GM18867 (cell line): Measurements from ENCODE around the gene STK33.
A peak's percentile ranks its signal among the peaks of the same experiment; 100 is the strongest.

ENCODE experiments used
- ATAC-seq: cut with Tn5 transposase; IDR thresholded peaks from one replicate; pipeline ENCODE4 v1.9.1; 2021; ENCODE audit warnings: mild to moderate bottlenecking, moderate library complexity; ENCODE audit not compliant: unreplicated experiment

STK33 gene

DNA sequence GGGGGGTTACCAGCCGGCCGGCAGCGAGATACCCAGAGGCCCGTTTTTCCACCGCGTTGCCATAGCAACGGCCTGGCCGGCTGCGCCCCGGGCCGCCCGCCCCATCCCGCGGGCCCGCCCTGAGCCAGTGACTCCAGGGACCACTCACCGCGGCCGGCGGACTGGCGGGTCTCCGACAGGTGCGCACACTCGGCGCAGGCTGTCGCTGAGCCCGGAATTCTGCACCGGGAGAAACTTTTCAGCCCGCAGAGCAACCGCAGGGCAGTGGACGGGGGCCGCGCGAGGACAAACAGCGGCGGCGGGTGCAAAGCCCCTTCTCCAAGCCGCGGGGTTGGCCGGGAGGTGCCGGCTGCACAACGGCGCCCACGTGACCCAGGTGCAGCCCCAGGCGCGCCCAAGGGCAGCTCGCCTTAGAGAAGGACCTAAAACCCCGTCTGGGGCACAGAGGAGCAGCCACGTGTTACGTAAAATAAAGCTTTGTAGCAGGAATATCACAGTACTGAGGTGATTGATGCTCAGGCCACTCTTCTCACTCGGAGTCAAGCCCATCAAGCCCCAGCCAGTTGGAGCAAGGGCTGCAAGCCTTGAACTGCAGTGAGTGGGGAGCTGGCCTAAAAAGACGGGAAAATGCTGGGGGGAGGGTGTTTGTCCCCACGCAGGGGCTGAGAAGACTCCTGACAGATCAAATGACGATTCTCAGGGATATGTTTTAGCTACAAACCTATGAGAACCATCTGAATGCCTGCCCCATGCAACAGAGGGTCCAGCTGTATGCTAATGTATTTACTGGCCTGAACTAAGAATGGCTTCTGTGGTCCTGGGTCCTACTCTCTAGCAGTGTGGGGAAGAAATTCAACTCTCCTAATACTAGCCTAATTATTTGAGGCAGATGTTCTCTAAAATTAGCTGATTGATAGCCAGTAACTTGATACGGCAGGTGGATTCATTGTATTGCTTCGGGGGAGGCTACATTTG, at the start of gene STK33:
Gene STK33 (minus strand): TSS at position 294 of the 975 bp plus-strand sequence. CDS start 119,323 bp downstream, outside the sequence.
- peak; percentile 95 for ATAC-seq

DNA sequence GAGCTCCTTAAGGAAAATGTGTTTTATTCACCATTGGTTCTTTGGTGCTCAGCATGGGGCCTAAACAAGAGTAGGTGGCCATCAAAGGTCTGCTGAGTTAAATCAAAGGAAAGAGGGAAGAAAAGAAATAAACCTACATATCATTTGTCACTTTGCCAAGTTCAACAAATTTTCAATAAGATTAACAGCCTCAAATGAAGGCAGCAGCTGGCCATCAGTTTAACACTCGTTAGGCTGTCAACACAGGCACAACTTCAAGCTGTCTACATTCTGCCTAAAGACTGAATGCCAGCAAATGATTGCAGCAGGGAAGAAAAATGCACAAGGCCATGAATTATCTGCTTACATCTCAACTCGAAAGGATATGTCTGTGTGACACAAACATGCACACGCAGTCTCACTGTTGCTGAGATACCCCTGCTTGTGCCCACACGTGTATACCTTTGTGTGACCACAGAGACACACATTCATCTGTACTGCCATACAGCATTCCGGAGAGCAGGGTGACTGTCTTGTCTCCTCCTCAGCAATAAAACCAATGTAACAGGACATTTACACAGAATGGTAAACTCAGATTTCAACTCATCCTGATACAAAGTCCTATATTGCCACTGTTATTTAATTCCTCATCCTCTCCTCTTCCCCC, 48.3 kb upstream of the STK33 start:
- no peak for ATAC-seq

DNA sequence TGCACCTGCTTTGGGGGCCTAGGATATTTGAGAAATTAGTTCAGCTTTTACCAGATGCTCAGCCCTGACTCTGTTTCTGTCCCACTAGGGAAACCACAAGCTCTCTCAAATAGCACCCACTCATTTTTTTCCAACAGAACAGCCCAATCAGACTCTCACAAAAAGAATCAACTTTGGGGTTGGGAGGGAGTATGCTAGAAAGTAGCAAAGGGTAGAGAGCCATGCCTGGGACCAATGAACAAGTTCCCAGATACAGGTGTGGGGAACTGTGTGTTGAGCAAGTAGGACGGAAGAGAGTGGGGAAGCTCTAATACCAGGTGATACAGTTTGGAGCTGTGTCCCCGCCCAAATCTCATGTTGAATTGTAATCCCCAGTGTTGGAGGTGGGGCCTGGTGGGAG, 47.3 kb upstream of the STK33 start:
- no peak for ATAC-seq

DNA sequence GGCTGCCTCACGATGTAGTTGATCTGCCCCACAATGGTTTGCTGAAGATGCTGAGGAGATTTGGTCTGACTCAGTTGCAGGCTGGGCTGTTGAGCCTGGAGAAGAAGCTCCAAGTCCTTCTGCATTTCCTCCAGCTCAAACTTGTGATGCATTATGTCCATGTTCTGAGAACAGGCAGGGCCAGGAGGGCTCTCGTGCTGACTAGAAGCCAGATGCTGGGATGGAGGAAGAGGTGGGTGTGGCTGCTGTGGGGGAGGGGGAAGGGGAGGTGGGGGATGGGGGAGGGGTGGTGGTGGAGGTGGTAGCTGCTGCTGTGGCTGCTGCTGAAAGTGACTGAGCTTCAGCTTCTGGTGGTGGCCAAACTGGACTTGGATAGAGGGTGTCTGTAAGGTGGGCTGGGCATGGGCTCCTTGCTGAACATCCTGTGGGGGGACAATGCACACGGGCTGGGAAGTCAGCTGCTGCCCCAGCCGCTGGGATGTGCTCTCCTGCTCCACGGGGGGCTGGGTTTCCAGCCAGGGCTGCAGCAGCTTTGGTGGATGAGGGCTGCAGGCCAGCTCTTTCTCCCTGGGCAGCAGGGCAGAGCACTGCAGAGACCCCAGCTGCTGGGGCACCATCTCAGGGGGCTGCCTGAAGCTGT, 46.4 kb upstream of the STK33 start:
- no peak for ATAC-seq

DNA sequence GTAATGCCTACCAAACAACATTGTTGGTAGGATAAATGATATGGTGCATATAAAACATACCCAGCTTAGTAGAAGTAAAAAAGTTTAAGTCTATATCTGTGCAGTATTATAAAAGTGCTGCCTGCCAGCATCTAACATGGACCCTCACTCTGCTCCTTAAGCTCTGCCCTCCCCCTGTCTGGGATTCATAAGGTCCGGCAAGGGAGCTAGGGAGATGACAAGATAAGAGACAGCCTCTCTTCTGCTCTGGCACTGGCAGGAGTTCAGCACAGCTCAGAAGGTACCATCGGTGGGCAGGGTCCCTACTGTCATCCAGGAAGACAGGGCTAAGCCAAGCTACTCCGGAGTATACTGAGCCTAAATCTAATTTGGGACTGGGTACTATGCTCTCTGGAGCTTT, 45.6 kb upstream of the STK33 start:
- ATAC-seq: no peak

DNA sequence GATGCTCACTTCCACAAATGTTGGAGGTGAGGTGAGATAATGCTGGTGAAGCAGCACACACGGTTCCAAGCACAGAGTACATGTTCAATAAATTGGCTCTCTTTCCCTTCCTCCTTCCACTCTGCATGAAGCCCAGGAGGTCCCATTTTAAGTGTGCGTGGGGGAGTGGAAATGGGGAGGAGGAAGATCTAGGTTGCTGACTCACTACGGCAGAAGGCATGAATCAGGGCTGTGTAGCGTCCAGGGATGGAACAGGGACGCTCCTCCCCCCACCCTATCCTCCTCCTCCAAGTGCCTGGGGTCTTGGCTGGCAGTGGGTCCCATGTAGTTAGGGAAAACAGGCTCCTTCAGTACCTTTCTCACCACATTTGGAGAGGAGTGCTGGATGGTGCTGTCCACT, 44.3 kb upstream of the STK33 start:
- ATAC-seq: no peak

DNA sequence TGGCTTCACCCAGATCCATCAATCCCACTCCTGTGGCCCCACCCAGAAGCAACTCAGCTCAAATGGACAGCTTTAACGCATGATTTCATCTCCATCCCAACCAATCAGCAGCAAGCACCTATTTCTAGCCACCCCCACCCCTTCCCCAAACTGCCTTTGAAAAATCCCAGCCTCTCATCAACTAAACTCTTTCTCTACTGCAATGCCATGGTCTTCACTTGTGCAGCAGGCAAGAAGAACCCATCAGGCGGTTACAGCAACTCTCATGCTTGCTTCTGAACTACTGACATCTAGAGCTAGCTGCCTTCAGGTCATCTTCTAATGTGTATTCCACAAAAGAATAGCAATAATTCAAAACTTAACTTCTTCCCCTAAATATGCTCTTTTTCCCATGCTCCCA, 42.1 kb upstream of the STK33 start:
- ATAC-seq: no peak

DNA sequence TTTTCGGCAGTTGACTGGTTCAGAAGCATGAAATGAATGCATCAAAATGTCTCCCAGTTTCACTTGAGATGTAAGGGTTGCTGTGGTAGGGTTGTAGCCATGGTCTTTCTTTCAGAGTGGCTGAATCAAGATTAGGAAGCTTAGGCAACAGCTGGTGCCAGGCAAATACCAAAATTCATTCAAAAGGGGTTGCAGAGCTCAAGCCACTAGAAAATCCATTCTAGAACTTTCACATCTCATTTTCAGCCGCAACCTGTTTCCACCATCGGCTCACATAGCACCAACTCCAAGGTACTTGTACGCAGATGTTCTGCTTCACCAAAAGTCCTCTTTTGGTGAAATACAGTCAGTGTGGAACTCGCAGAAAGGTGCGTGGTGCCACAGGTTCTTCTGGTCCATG, 40.5 kb upstream of the STK33 start:
- ATAC-seq: no peak

DNA sequence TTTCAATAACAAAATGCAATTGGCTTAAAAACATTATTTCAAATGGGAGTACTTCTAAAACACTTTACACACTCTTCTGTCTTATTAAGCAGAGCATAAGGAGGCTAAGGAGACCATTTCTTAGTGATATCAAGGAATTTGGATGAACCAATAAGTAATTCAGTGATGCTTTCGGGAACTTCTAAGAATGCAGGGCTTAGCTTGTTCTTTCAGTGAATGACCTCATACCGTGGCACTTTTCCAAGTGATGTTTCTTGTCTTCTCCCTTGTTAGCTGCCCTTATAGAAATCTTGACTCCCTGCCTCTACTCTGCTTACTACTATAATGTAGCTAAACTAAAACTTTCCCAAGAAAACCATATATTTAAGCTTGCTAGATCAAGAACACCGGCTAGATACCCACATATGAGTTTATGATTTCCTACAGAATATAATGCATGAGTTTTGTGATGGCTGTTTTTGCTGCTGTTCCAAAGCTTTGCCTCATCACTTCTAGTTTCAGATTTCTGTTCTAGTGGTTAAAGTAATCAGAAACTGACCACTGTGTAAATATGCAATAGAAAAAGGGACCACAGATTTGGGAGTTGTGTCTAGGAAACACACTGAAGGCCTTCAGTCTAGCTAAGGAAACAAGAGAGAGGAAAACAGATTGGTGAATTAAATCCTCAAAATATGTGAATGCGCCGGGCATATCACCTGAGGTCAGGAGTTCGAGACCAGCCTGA, 37.5 kb upstream of the STK33 start:
- no peak for ATAC-seq

DNA sequence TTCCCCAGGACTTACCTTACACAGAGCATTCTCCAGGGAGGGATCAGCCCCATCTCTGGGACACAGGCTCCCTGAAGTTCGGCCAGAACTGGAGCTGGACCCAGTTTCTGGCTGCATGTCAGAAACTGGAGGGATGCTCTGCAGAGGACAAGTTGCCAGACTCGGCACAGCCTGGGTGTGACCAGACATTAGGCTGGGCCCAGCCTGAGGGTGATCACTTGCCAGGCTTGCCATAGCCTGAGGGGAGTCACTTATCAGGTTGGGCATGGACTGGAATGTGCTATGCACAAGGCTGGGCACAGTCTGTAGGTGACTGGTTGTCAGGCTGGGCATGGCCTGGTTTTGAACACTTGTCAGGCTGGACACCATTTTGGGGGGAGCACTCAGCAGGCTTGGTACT, 30.7 kb upstream of the STK33 start:
- no peak for ATAC-seq

DNA sequence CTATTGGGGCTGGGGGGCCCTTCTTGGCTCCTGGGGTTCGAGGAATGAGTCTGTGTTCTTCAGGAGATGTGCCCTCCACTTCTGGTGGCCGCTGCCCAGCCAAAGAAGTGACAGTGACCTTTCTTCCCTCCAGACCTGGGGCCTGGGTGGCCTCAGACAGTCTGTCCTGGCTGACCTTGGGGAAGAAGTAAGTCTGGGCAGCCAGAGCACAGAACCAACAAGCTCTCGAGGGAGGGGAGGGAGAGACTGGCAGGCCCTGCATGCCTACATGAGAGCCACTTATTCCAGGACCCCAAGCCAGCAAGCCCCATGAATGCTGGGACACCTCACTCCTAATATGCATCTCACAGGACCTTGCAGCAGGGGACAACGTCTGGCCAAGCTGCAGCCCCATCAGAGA, 27.1 kb upstream of the STK33 start:
- no peak for ATAC-seq

DNA sequence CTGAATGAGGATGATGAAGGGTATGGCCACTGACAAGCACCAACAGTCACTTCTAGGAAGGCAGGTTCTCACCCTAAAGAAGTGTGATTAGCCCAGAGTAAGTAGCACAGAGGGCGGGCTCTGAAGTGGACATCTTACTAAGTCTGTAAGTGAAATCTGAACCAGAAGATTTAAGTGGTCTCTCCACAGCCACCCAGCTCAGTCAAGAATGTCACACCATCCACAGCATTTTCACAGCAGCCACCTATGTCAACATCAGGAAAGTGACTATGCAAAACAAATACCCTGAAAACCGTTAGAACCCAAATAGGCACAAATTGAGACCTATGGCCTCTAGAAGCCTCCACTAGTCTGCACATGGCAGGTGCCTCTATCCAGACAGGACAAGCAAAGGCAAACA, 23.0 kb upstream of the STK33 start:
- no peak for ATAC-seq

DNA sequence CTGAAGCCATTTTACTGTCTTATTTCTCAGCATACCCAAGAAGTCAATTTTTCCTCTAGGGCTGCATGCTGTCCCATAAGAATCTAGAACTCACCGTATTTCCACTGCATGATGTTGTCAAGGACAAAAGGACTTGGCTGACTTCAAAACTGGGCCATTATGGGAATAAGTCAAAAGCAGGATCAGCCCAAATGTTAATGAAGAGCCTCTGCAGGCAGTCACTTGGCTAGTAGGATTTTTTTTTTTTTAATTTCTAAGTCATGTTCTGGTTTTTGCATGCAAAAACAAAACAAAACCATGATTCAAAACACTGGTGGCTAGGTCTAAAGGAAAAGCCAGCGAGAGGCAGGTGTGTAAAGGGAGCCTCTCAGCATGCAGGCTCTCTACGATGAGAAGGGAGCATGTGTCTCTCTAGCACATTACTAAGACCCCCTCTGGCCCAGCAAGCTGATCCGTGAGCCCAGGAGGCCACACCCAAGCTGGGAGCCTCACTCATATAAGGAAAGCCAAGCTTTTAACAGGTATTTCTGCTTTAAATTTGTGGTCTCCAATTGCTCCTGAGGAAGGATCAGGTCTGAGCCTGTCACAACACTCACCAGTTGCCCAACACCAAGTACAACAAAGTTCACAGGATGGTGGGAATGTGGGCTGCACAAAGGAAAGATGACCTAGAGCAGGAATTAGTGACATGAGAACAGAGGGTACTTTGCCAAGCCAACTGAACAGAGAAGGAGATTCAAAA, 21.4 kb upstream of the STK33 start:
- ATAC-seq: no peak

DNA sequence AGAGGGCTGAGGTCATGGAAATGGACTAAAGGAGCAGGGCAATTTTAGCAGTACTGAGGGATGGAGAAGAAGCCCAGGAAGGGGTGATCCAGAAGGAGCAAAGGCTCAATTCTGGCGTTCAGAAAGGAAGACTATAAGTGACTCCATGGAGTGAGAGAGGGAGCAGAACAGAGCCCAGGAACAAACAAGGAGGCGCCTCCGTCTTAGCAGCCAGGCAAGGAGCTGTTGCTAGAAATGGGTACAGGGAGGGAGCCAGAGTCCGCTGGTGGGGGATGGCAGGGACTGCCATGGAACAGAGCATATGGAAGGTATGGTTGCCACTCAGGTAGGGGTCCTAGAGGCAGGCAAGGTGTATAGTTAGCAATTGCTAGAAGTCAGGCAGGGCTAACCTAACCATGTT, 20.5 kb upstream of the STK33 start:
- no peak for ATAC-seq

DNA sequence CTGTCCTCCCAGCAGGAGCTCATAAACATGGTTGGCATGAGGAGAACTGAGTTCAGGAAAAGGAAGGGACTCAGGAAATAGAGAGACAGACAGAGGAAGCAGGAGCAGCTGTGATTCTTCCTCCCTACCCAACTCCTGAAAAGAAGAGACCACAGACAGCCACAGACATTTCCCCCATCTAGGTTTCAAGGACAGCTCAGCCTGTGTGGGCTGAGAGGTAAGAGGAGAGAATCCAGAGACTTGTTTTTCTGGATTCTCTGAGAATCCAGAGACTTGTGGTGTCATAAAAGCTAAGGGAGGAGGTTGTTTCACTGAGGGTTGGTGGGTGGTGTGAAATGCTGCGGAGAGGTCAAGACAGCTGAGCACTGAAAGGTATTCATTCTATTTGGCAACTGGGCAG, 19.0 kb upstream of the STK33 start:
- ATAC-seq: no peak

DNA sequence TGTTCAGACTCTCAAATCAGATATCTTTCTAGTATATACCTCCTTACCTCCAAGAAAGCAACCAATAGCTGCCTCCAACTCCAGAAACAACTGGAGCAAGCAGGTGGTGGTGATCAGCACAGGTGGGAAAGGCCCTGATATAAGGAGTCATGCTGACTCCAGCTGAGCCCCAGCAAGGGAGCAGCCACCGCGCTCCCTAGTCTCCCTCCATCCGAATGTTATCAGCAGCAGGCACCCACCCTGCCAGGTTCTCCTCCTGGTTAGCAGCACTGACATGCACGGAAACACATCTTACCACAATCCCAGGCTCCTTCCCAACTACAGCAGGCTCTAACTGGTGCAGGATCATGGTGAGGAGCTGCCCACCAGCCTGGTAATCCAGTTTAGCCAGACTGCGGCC, 18.5 kb upstream of the STK33 start:
- ATAC-seq: no peak

DNA sequence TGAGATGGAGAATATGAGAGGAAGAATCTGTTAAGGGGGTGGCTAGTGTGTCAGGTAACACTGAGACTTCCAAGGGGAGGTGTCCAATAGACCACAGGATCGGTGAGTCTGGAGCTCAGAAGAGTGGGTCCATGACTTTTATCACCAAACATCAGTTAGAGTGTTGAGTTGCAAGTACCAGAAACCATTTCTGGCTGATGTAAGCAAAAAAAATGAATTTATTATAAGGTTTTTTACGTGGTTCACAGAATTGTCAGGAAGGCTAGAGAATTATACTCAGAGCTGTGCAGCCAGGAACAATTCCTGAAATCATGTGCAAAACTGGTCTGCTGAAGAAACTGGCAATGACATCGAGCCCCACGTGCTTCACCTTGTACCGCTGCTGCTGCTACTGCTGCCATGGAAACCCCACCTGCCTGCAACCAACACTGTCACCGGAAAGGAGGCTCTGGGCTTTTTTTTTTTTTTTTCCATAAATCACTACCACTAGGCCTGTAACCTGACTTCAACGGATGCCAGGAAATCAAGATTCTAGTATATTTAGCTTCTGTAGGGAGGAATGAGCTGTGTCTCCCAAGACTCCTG, 16.6 kb upstream of the STK33 start:
- ATAC-seq: no peak

DNA sequence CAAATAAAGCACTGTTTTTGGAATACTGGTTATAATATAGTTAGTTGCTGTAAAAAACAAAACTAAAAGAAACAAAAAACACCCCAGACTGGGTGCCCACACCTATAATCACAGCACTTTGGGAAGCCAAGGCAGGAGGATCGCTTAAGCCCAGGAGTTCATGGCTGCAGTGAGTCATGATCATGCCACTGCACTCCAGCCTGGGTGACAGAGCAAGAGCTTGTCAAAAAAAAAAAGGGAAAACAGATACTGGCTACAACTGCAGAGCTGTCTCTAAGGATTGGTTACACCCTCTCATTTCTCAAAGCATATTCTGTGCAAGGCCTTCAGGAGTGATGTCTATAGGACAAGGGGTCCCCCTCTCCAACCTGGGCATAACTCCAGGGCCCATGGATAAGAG, 14.6 kb upstream of the STK33 start:
- no peak for ATAC-seq

DNA sequence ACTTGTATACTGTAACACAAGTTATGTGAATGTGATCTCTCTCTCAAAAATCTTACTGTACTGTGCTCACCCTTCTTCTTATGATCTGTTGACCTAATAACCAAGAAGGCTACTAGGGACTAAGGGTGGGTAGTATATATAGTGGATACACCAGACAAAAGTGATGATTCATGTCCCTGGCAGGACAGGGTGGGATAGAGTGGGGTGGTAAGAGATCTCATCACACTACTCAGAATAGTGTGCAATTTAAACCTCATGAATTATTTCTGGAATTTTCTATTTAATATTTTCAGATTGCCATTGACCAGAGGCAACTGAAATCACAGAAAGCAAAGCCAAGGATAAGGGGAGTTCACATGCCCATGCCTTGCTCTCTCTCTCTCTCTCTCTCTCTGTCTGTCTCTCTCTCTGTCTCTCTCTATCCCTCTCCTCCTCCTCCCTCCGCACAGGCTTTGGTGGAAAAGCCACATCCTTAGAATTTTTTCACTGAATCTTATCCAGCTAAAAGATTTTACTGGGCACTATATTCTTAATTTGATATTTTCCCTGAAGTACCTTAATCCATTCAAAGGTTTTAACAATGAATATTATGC, 12.0 kb upstream of the STK33 start:
- no peak for ATAC-seq
